ENCODE measurements around the gene ADD1.

ADD1 gene

GRCh38 chr4:2843263-2843940, at the start of gene ADD1:
ADD1 (plus strand) TSS chr4:2843844; CDS start chr4:2875916, 32,072 bp downstream.
- peak; percentile 52 for DNase-seq

- peak; percentile 5 for DNase-seq
These were observed 49.0 kb upstream of the ADD1 start for GRCh38 chr4:2794486-2795299.

- no peak for DNase-seq
These were observed 48.2 kb upstream of the ADD1 start for GRCh38 chr4:2795300-2795892.

GRCh38 chr4:2795893-2796848, 47.5 kb upstream of the ADD1 start:
- no peak for DNase-seq

- DNase-seq: no peak
These were observed 46.6 kb upstream of the ADD1 start for GRCh38 chr4:2796849-2797544.

GRCh38 chr4:2797545-2798305, 45.9 kb upstream of the ADD1 start:
- peak; percentile 8 for DNase-seq

- no peak for DNase-seq
These were observed 45.0 kb upstream of the ADD1 start for GRCh38 chr4:2798399-2799223.

- no peak for DNase-seq
These were observed 44.3 kb upstream of the ADD1 start for GRCh38 chr4:2799224-2799911.

- no peak for DNase-seq
These were observed 43.5 kb upstream of the ADD1 start for GRCh38 chr4:2799971-2800690.

- DNase-seq: no peak
These were observed 42.7 kb upstream of the ADD1 start for GRCh38 chr4:2800691-2801596.

GRCh38 chr4:2802618-2803531, 40.8 kb upstream of the ADD1 start:
- DNase-seq: no peak

- no peak for DNase-seq
These were observed 39.8 kb upstream of the ADD1 start for GRCh38 chr4:2803624-2804448.

- DNase-seq: no peak
These were observed 39.1 kb upstream of the ADD1 start for GRCh38 chr4:2804449-2804972.

GRCh38 chr4:2804973-2805501, 38.6 kb upstream of the ADD1 start:
- no peak for DNase-seq

GRCh38 chr4:2805712-2806389, 37.8 kb upstream of the ADD1 start:
- DNase-seq: no peak
